Measurements from ENCODE around the gene DCAKD.
A peak's percentile ranks its signal among the peaks of the same experiment; 100 is the strongest.

The DCAKD gene, protein sequence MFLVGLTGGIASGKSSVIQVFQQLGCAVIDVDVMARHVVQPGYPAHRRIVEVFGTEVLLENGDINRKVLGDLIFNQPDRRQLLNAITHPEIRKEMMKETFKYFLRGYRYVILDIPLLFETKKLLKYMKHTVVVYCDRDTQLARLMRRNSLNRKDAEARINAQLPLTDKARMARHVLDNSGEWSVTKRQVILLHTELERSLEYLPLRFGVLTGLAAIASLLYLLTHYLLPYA

DNA sequence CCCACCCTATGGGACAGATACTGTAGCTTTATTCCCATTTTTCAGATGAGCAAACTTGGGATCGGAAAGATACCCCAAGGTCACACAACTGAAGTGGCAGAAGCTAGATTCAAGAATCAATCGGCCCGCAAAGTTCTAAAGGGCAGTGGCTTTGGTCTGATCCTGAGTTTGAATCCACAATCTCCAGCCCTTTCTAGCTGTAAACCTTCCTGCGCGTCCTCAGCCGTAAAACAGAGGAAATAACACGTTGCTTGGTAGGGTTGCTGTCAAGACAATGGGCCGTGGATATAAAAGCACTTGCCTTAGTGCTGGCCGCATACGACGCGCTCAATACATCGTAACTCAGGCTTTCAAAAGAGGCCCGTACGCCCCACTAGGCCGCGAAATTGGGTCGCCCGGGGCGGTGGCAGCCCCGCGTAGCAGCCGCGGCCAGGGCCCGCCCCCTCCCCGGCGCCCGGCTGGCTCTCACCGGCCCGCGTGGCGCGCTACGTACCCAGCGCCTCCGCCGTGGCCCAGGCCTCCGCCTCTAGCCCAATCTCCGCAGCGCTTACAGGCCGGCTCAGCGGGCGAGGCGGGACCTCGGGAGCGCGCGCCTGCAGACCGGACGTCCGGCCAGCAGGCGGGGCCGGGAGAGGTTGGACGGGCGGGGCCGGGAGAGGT lies at the start of gene DCAKD:
DCAKD (minus strand) TSS at position 573 of the 660 bp plus-strand sequence. CDS start 16,747 bp downstream, outside the sequence.
- peak; percentile 99 for DNase-seq (ENCODE audit: low spot score)

DNA sequence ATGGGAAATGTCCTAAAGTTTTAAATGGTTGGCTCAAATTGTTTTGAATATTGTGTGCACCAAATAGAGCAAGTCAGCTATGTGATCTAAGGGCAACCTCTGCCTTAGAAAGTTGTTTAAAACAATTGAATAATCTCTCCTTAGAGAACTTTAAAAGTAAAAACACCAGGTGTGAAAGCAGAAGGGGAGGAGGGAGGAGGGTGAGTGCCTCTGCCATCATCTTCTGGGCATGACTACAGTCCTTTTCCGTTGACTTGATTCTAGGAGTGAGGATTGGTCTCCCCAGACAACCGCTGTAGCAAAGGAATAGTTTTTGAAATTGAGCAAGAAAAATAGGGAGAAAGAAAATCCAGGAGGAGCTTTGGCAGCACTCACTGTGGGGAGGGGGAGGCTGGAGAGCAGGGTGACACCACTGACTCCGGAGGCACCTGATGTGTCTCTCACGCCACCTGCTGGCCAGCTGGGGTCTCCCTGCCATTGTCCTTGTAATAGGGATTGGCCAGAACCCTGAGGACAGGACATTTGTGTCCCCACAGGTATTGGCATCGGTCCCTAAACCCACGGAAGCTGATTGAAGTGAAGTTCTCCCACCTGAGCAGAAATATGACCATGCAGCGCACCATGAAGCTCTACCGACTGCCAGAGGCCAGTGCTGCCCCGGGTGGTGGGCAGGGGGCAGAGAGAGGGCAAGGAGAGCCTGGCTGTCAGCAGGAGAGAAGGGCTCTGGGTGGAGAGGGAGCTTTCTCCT lies 47.6 kb upstream of the DCAKD start:
- peak; percentile 95 for DNase-seq (ENCODE audit: low spot score)

DNA sequence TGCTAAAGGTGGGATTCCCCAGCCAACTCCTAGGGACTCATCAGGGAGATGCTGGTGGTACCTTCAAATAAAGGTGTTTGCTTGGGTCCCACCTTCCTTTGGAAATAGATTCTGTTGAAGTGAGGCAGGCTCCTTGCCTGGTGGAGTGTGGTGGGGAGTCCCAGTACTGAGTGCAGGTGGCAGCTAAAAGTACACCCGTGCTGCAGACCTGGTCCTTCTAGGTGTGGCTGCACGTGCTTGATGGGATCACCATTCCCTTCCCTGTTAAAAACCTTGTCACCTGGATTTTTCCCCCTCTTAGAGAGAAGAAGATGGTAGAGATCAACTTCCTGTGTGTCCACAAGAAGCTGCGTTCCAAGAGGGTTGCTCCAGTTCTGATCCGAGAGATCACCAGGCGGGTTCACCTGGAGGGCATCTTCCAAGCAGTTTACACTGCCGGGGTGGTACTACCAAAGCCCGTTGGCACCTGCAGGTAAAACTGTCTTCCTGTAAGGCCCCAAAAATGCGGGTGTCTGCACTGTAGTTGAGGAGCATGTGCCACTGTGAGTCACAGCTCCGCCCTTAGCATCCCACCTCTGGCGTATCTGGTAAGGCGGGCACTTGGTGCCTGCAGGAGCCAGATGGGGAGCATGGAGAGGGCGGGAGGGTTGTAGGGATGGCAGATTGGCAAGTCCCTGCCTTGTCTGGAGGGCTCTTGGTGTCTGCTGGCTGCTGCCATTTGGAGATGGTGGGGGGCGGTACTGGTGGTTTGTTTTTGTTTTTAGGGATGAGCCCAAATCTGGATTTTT lies 46.8 kb upstream of the DCAKD start:
- peak; percentile 63 for DNase-seq (ENCODE audit: low spot score)

DNA sequence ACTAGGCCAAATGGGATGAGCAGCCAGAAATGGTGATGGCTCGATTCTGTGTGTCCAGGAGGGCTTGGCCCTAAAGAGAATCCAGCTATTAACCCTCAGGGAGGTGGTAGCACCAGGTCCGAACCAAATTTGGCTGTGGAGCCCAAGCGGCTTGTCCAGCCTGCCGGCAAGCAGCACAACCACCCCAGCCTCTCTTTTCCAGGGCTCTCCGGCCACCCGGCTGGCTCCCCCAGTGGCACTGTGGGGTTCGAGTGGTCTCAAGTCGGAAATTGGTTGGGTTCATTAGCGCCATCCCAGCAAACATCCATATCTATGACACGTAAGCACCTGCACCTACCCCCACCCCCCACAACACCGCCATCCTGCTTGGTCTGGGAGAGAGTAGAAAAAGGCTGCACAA lies 45.5 kb upstream of the DCAKD start:
- DNase-seq (ENCODE audit: low spot score): peak; percentile 38

DNA sequence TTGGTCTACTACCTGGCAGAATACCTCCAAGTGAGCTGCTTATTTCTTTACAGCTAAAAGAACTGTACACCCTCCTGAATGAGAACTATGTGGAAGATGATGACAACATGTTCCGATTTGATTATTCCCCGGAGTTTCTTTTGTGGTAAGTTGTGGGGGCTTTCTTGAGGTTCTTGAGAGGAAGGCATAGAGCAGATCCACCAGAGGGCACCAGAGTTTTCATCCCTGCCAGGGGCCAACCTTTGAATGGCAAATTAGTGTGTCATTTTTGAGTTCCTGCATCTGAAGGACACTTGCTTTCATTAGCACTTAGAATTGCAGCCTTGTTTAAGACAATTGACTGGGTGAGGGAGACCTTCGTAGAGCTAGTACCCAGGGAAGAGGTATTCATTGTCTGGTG lies 44.7 kb upstream of the DCAKD start:
- peak; percentile 73 for DNase-seq (ENCODE audit: low spot score)

DNA sequence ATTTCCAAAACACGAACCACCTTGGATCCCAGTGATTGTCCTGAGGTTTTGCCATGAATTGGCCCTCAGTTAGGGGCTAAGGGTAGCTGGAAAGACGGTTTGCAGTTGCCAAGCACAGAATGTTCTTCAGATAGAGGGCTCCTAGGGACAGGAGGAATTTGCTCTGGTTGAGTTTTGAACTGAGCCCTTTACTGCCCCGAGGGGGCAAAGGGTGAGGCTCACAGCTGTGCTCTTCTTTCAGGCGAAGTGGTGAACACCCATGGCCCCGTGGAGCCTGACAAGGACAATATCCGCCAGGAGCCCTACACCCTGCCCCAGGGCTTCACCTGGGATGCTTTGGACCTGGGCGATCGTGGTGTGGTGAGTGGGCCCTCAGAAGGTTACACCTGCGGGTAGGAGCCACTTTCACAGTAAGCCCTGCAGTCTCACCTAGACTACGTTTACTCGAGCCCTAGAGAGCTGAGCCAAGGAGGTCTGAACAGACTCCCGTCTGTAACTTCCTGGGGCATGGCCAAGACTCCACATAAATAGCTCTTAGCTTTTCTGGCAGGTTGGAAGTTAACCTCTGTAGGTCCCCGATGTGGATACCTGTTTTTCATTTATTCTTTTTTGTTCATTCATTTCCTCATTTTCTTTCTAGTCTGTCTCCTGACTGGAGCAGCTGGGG lies 42.1 kb upstream of the DCAKD start:
- DNase-seq (ENCODE audit: low spot score): no peak

DNA sequence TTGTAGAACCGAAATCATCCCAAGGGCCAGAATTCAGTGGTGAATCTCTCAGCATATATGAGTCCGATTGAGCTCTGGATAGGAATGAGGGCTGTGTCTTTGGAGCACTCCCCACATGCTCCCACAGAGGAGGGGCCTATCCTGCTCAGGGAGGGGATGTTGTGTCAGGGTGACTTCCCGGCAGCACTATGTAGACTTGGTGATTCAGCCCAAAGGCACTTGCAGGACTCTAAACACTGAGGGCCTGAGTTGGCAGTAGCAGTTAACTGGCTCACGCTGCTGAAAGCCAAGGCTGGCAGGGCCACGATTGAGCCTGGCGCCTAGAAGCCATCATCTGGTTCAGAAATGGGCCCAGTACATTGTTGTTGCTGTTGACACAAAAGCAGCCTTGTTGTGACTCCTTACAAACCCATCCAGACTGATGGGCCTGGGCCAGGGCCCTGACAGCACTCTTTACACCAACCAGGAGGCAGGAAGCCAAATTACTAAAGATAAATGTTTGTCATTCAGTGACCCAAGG lies 41.5 kb upstream of the DCAKD start:
- DNase-seq (ENCODE audit: low spot score): no peak

DNA sequence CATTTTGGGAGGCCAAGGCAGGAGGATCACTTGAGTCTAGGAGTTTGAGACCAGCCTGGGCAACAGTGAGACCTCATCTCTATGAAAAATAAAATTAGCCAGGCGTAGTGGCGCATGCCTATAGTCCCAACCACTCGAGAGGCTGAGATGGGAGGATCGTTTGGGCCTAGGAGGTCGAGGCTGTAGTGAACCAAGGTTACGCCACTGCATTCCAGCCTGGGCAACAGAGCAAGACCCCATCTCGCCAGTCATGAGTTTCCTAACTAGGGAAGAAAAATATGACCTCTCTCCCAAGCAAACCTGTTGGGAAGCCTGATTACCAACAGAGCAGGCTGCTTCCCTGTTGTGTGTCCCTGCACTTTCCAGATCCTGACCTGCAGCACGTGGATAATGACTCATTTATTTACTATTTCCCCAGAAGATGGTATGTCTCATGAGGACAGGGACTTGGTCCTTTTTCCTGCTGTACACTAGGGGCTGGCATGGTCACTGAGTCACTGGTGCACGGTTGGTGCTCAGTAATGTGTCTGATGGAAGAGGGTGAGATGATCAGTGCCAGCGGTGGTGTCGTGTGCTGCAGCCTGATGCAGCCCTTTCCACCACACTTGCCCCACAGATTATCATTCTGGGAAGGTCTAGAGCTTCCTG lies 40.5 kb upstream of the DCAKD start:
- DNase-seq (ENCODE audit: low spot score): no peak

DNA sequence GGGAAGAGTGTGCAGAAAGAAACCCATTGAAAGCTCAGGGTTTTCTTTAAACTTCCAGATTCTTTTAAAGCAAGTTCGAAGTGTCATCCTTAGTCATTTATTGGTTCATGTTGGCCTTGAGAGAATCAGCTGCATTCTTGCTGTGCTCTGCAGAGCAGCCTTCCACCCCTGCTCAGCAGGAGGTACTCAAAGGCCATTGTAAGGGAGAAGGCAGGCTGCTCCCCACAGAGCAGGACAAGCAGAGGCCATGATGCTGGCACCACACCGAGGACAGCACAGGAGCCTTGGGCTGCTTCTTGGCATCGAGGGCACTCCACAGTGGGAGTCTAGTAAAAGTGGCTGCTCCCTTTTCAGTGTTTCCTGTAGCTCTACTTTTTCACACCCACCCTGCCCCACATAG lies 39.3 kb upstream of the DCAKD start:
- DNase-seq (ENCODE audit: low spot score): no peak

DNA sequence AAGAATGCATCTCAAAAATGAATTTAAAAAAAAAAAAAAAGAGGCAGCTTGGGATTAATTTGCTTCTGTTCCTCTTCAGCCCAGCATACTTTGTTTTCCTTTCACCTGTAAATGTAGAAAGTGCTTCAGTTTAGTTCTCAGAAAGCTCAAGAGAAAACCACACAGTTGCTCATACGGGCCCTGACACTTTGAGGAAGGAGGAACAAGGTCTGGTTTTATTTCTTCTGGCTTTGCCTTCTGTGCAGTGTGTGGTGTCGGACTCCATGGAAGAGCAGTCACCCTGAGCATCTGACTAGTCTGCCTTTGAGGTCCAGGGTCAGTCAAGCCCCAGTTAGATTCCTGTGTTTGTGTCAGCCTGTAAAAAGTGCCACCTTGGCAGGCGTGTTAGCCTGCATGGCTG lies 37.3 kb upstream of the DCAKD start:
- no peak for DNase-seq (ENCODE audit: low spot score)

DNA sequence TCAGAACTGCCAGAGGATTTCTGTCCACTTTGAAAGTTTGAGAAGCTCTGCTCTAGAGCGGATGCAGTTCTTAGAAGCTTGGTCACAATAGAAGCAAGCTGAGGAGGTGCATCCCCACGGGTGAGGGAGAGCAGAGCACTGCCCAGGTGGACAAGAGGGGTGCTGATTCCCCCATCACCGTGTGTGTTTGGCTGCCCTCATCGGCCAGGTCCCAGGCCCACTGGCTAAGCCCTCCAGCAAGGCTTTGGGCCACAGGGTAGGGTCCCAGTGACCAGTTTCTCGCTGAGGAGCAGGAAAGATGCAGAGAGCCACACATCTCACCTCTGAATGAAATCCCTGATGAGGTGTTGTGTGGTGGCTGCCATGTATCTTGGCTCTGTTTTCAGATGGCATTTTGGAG lies 36.5 kb upstream of the DCAKD start:
- DNase-seq (ENCODE audit: low spot score): no peak

DNA sequence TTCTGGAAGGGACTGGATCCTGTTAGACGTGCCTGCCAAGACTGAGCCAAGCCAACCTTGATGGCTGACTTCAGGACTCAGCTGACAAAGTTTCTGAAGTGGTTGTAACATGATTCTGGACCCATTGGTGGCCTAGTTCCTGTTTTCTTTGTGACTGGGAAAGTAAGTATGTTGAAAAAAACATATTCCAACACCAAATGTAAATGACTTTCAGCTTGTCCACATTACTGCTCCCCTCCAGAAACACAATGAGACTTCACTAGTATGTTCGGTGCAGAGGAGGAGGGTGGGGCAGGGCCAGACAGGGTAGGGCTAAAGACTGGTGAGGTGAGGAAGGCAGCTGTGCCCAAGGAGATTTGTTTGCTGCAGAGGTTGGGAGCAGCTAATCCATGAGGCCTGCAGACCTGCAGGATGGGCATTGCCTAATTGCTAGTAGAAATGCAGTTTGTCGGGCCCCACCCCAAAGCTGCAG lies 36.1 kb upstream of the DCAKD start:
- no peak for DNase-seq (ENCODE audit: low spot score)

DNA sequence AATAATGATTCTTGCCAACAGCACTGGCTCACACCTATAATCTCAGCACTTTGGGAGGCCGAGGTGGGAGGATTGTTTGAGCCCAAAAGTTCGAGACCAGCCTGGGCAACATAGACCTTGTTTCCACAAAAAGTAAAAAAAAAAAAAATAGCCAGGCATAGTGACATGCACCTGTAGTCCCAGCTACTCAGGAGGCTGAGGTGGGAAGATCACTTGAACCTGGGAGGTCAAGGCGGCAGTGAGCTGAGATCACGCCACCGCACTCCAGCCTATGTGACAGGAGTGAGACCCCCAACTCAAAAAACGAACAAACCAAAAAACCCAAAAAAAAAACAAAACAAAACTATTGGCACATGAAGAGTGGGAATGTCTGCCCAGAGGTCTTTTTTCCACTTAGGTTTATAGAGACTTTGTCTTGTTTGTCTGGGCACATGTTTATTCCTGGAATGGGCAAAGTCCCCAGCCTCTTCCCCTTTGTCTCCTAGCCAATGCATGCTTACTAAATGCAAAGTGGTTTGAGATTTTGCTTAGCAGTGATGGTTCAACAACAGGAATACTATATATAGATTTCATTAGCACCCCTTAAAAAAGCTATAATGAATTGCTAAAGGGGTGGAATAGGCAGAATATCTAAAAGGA lies 35.6 kb upstream of the DCAKD start:
- DNase-seq (ENCODE audit: low spot score): no peak

DNA sequence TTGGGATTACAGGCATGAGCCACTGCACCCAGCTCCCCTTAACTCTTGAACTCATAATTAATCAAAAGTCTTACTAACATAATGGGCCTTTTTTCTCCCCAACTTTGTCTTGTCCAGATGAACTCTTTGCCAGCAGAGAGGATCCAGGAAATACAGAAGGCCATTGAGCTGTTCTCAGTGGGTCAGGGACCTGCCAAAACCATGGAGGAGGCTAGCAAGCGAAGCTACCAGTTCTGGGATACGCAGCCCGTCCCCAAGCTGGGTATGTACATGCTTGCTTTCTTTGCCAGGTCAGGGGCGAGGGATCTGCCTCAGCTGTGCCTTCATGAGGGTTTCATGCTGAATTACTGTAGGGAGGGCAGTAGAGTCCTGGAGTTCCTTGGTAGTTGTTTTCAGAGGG lies 35.0 kb upstream of the DCAKD start:
- no peak for DNase-seq (ENCODE audit: low spot score)

DNA sequence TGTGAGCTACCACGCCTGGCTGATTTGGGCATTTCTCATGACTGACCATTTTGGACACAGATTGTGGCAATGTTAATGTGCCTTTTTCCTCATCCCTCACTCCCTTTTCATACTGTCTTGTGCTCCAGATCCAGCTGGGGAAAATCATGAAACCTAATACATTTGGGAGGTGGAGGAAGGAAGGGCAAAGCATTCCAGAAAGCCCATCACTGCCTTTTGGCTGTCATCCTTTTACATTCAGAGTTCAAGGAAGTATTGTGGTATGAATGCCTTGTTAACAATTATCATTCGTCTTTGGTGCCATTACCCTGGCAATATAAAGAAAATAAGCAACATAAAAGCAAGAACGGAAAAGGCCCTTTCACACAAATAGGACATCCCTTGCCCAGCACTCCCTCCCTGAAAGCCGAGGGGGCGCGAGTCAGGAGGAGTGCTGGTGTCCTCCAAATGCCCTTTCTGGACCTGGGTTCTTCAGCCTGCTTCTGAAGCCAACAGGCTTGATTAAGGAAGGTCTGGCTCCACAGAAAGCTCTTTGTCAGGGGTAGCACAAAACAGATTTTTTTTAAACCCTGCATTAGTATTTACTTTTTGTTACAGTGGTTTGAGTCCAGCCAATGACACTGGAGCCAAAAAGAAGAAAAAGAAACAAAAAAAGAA lies 29.7 kb upstream of the DCAKD start:
- DNase-seq (ENCODE audit: low spot score): no peak

DNA sequence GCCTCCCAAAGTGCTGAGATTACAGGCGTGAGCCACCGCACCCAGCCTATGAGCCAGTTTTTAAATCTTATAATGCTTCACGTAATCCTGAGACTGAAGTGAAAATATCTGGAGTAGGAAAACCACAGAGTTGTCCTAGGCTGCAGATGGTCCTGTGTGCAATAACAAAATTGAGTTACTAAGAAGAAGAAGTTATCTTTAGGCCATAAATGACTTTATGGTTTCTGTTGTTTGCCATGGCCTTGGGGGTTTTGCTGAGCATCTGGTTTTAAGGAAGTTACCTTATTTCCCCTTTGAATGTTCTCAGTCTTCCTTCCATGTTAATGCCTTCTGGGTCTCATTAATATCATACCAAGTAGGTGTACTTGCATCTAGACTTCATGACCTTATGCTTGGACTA lies 26.2 kb upstream of the DCAKD start:
- no peak for DNase-seq (ENCODE audit: low spot score)

DNA sequence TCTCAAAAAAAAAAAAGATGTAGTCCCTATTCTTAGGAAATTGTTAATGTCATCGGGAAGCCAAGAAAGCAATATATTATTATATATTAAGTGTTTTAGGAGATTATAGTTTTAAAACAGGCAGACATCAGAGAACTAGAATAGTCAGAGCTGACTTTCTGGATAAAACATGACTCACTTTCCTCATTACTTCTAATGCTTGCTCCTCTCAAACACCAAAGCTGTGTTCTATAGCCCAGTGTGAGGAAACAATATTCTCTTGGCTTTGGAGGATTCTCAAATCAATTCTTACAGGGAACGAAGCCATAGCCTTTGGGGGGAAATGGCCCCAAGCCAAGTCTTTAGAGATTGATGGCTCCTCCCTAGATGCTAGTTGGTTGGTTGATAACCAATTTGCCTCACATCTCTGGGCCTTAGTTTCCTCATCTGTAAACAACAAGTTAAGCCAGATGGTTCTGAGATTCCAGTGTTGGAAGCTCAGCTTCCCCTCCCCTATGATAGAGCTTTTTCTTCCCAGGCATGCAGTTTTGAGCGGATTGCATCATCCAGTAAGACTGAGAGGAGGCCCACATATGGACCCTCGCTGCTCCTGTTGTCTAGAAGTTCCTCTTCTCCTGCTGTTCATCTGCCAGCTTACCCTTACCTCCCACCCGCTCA lies 22.1 kb upstream of the DCAKD start:
- DNase-seq (ENCODE audit: low spot score): peak; percentile 71

DNA sequence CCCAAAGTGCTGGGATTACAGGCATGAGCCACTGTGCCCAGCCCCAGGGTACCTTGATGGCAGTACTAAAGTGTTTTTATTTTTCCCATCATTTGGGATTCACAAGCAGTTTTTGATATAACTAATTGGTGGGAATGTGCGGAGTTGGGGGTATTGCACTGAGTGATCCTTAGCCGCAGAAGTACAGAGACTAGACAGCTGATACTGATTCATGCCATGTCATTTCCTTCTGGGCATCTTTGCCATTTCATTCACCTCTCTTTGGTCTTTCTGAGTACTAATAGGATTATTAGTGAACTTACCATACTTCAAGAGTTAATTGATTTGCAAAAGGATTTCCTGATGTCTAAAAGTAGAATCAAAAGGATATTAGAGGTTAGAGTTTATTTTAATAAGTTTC lies 19.4 kb upstream of the DCAKD start:
- no peak for DNase-seq (ENCODE audit: low spot score)

DNA sequence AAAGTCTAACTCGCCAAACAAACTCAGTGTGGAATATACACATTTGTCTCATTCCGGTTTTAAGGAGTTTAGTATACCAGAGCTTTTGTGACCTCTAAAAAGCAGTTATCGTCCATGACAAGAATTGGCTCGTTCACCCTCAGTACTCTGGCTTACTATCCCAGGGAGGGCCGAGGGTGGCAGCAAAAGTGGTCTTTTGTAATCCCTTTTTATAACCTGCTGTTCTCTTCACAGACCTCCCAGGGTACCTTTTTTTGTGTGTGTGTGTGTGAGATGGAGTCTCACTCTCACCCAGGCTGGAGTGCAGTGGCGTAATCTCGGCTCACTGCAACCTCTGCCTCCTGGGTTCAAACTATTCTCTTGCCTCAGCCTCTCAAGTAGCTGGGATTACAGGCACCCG lies 18.6 kb upstream of the DCAKD start:
- no peak for DNase-seq (ENCODE audit: low spot score)

DNA sequence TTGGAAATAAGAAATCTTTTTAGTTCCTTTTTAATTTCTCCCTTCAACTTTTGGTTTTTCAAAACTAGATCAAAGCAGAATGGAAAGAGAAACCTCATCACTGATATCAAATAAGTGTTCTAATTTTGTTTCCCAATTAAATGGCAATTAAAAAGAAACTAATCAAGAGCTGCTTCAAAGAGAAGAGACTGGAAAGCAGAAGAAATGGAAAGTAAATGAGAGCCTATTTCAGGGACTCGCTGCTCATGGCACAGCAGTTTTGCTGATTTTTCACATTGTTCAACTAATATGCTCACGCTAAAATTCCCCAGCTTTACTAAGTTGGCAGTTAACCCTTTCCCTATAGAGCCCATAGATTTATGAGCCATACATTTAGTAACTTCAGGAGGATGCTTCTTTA lies 16.2 kb upstream of the DCAKD start:
- DNase-seq (ENCODE audit: low spot score): no peak

All from D341Med (cell line).